HG03025 (cell line): ENCODE measurements around the gene C6orf62.
"Not testable (repeated sequence)": the region's sequence is repeated elsewhere in the genome, so short reads cannot be mapped to it uniquely, and the experiment has no call there.

ENCODE experiments used
- ATAC-seq: cut with Tn5 transposase; IDR thresholded peaks from one replicate; pipeline ENCODE4 v1.9.1; 2021; ENCODE audit warnings: mild to moderate bottlenecking, moderate library complexity; ENCODE audit not compliant: unreplicated experiment, low FRiP score

The C6orf62 gene

GRCh38 chr6:24719125-24719971 lies at the start of gene C6orf62:
C6orf62 (minus strand) TSS chr6:24719154; CDS start chr6:24718668, 486 bp downstream.
- ATAC-seq = no peak

GRCh38 chr6:24768361-24768760 lies 49.4 kb upstream of the C6orf62 start:
- no peak for ATAC-seq

GRCh38 chr6:24766680-24767462 lies 47.9 kb upstream of the C6orf62 start:
- ATAC-seq = no peak

GRCh38 chr6:24765968-24766367 lies 47.0 kb upstream of the C6orf62 start:
- not testable (repeated sequence) for ATAC-seq

- ATAC-seq = not testable (repeated sequence)
Measured at GRCh38 chr6:24764833-24765828, 46.2 kb upstream of the C6orf62 start.

- no peak for ATAC-seq
Measured at GRCh38 chr6:24763578-24763977, 44.6 kb upstream of the C6orf62 start.

- ATAC-seq = no peak
Measured at GRCh38 chr6:24761851-24762250, 42.9 kb upstream of the C6orf62 start.

- no peak for ATAC-seq
Measured at GRCh38 chr6:24761193-24761835, 42.4 kb upstream of the C6orf62 start.

- ATAC-seq = no peak
Measured at GRCh38 chr6:24760210-24760609, 41.3 kb upstream of the C6orf62 start.

- no peak for ATAC-seq
Measured at GRCh38 chr6:24759718-24760117, 40.8 kb upstream of the C6orf62 start.

GRCh38 chr6:24757611-24758010 lies 38.7 kb upstream of the C6orf62 start:
- ATAC-seq = no peak

- ATAC-seq = no peak
Measured at GRCh38 chr6:24755279-24755678, 36.3 kb upstream of the C6orf62 start.

GRCh38 chr6:24754378-24754777 lies 35.4 kb upstream of the C6orf62 start:
- not testable (repeated sequence) for ATAC-seq

GRCh38 chr6:24753545-24753944 lies 34.6 kb upstream of the C6orf62 start:
- ATAC-seq = no peak

GRCh38 chr6:24752917-24753492 lies 34.1 kb upstream of the C6orf62 start:
- ATAC-seq = no peak

GRCh38 chr6:24752503-24752902 lies 33.5 kb upstream of the C6orf62 start:
- no peak for ATAC-seq

- not testable (repeated sequence) for ATAC-seq
Measured at GRCh38 chr6:24750878-24751277, 31.9 kb upstream of the C6orf62 start.

- ATAC-seq = no peak
Measured at GRCh38 chr6:24749297-24749696, 30.3 kb upstream of the C6orf62 start.

GRCh38 chr6:24744911-24745310 lies 26.0 kb upstream of the C6orf62 start:
- ATAC-seq = no peak

- ATAC-seq = no peak
Measured at GRCh38 chr6:24743944-24744335, 25.0 kb upstream of the C6orf62 start.
